OCI-LY3 (cell line): ENCODE measurements around the gene FRZB.

Experiments
- EZH2phosphoT487 ChIP-seq: fragments of 200-600 bp; shearing (Covaris generic); IDR thresholded peaks from 2 replicates; pipeline ENCODE4 v1.6.1; 2018; ENCODE audit warnings: antibody characterized with exemption, mixed run types, low read depth
- TF ChIP-seq, protein P1 (sequence below): fragments of 200-600, 300-600 bp; sonication (generic); IDR thresholded peaks from 2 replicates; pipeline ENCODE4 v1.5.1; 2014; ENCODE audit warnings: antibody characterized with exemption, low read length, low read depth

DNA sequence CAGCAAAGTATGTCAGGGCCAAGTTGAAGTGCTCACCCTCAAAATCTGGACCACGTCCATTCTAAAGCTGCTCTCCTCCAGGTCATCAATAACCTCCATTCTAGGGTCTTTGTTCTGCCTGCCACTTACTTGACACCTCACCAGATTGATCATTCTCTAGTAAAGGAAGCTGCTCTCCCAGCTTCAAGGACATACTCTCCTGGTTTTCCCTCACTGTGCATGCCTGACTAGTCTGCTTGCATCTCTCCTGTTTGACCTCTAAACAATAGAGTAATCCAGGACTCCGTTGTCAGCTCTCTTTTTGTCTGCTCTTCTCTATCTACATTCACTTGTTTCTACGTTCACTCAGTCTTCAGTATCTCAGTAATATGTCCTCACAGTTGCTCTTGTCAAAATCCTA lies 59.1 kb downstream of the FRZB start:
- TF ChIP-seq, protein P1, sequence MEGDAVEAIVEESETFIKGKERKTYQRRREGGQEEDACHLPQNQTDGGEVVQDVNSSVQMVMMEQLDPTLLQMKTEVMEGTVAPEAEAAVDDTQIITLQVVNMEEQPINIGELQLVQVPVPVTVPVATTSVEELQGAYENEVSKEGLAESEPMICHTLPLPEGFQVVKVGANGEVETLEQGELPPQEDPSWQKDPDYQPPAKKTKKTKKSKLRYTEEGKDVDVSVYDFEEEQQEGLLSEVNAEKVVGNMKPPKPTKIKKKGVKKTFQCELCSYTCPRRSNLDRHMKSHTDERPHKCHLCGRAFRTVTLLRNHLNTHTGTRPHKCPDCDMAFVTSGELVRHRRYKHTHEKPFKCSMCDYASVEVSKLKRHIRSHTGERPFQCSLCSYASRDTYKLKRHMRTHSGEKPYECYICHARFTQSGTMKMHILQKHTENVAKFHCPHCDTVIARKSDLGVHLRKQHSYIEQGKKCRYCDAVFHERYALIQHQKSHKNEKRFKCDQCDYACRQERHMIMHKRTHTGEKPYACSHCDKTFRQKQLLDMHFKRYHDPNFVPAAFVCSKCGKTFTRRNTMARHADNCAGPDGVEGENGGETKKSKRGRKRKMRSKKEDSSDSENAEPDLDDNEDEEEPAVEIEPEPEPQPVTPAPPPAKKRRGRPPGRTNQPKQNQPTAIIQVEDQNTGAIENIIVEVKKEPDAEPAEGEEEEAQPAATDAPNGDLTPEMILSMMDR, result no peak
- no peak for TF ChIP-seq EZH2phosphoT487
